Fibroblast of lung (primary cell): ENCODE results near the gene THOC6. TPM values are rescaled to one million over a fixed set of nuclear protein-coding genes. Genes with fewer than 3 reads are reported as not detected.

Source experiments
- DNase-seq, 2 donors: peaks; one replicate each; pipeline versions ENCODE4 v3.0.0 to v3.0.0-alpha.2; 2010; ENCODE audit warnings: low read depth in 2 of 2
- H2AFZ ChIP-seq: 2 replicates; pipeline ENCODE4 v1.5.1; 2012; ENCODE audit warnings: low read length, control low read depth, inconsistent platforms
- H3K27ac ChIP-seq: 2 replicates; pipeline ENCODE4 v1.5.1; 2011; ENCODE audit warnings: low read length, control low read depth; ENCODE audit not compliant: insufficient read depth
- H3K27me3 ChIP-seq: 2 replicates; pipeline ENCODE4 v1.5.1; 2011; ENCODE audit warnings: mild to moderate bottlenecking, low read length; ENCODE audit not compliant: control insufficient read depth, insufficient read depth
- H3K36me3 ChIP-seq: 2 replicates; pipeline ENCODE4 v1.5.1; 2011; ENCODE audit warnings: low read length; ENCODE audit not compliant: control insufficient read depth, insufficient read depth
- H3K4me1 ChIP-seq: 2 replicates; pipeline ENCODE4 v1.5.1; 2011; ENCODE audit warnings: low read length; ENCODE audit not compliant: control insufficient read depth, insufficient read depth; ENCODE audit errors: extremely low read depth
- H3K4me2 ChIP-seq: 2 replicates; pipeline ENCODE4 v1.5.1; 2011; ENCODE audit warnings: low read length, control low read depth; ENCODE audit not compliant: insufficient read depth; ENCODE audit errors: extremely low read depth
- H3K4me3 ChIP-seq, 4 experiments: fragments of 200-600 bp in 1 of 4; sonication (generic) in 1 of 4; replicated peaks in 1 of 4; 2 replicates each; pipeline ENCODE4 v1.5.1; 2011 to 2016; ENCODE audit warnings: low read length in 4 of 4, low read depth in 3 of 4, mild to moderate bottlenecking in 3 of 4, control low read depth in 2 of 4, inconsistent platforms in 1 of 4, mixed read lengths in 1 of 4; ENCODE audit not compliant: insufficient read depth in 1 of 4; ENCODE audit errors: control extremely low read depth in 1 of 4
- H3K79me2 ChIP-seq: 2 replicates; pipeline ENCODE4 v1.5.1; 2012; ENCODE audit warnings: mild to moderate bottlenecking, low read length, inconsistent platforms; ENCODE audit not compliant: control insufficient read depth, insufficient read depth
- H3K9ac ChIP-seq: 2 replicates; pipeline ENCODE4 v1.5.1; 2011; ENCODE audit warnings: mild to moderate bottlenecking, low read length, control low read depth; ENCODE audit not compliant: insufficient read depth
- H3K9me3 ChIP-seq: 2 replicates; pipeline ENCODE4 v1.5.1; 2012; ENCODE audit warnings: low read depth, low read length; ENCODE audit not compliant: control insufficient read depth, insufficient read depth
- H4K20me1 ChIP-seq: 2 replicates; pipeline ENCODE4 v1.5.1; 2011; ENCODE audit warnings: low read length; ENCODE audit not compliant: control insufficient read depth, insufficient read depth; ENCODE audit errors: extremely low read depth
- CTCF ChIP-seq, 2 donors: IDR thresholded peaks in 1 of 2; conservative IDR thresholded peaks in 1 of 2; 1 replicate in 1 of 2; 2 replicates in 1 of 2; pipeline ENCODE4 v1.5.1; 2011 to 2012; ENCODE audit warnings: low read length in 2 of 2, control low read depth in 1 of 2, inconsistent platforms in 1 of 2, low read depth in 1 of 2, mild to moderate bottlenecking in 1 of 2
- EZH2 ChIP-seq: IDR thresholded peaks from 2 replicates; pipeline ENCODE4 v1.5.1; 2012; ENCODE audit warnings: low read length, control low read depth, mild to moderate bottlenecking; ENCODE audit errors: missing control alignments
- polyA plus RNA-seq, 2 donors: library from polyadenylated mRNA; depleted of rRNA in 1 of 2; stranded (reverse) in 1 of 2; unstranded in 1 of 2; fragments of >200 nt; gene quantifications; 2 replicates each; pipeline ENCODE4 v1.2.1, GENCODE V29; 2011 to 2012; ENCODE audit warnings: missing spikeins in 1 of 2
- total RNA-seq: library from RNA; depleted of rRNA; stranded (reverse); fragments of >200 nt; gene quantifications from 2 replicates; pipeline ENCODE4 v1.2.1, GENCODE V29; 2014

Gene THOC6
- total and polyA plus RNA-seq, 2 donors (not counting 1 experiment from before 2014, with no cell fraction given): 17.6 to 26.6 TPM

GRCh38 chr16:2996298-2996697 is 27.5 kb upstream of the THOC6 start:
- H3K79me2 ChIP-seq: no peaks in the 10 kb centered on the region
- no peak for DNase-seq
- H2AFZ ChIP-seq: no peak overlapping the region
- no peak overlapping the region for H3K27ac ChIP-seq
- H3K4me2 ChIP-seq: no peak overlapping the region
- no peak for TF ChIP-seq EZH2
- no peaks in the 10 kb centered on the region for H3K27me3 ChIP-seq
- H3K4me1 ChIP-seq: no peaks in the 10 kb centered on the region
- H4K20me1 ChIP-seq: no peaks in the 10 kb centered on the region
- H3K4me3 ChIP-seq: no peak overlapping the region
- no peaks in the 10 kb centered on the region for H3K36me3 ChIP-seq
- no peaks in the 10 kb centered on the region for H3K9me3 ChIP-seq
- no peak overlapping the region for H3K9ac ChIP-seq

DNA sequence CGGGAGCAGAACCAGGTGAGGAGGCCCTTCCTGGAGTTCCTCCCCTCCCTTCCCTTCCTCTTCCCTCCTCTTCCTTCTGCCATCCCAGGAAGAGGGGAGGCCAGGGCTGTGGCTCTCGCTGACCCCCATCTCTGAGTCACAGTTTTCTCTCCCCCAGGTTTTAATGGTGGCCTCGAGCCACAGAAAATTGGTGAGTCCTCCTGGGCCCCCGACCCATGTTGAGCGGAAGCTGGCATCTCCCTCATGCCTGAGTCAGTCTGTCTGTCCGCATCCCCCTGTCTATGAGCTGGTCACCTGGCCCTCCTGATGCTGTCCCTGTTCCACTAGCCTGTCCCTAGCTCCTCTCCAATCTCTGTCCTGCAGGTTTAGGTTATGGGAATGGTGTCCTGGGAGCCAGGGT is 23.9 kb upstream of the THOC6 start:
- no peaks in the 10 kb centered on the region for H4K20me1 ChIP-seq
- no peak overlapping the region for H3K27ac ChIP-seq
- no peaks in the 10 kb centered on the region for H3K4me1 ChIP-seq
- no peaks in the 10 kb centered on the region for H3K79me2 ChIP-seq
- H3K9me3 ChIP-seq: no peaks in the 10 kb centered on the region
- H3K27me3 ChIP-seq: no peaks in the 10 kb centered on the region
- DNase-seq: no peak
- no peak overlapping the region for H3K4me2 ChIP-seq
- no peaks in the 10 kb centered on the region for H3K36me3 ChIP-seq
- H2AFZ ChIP-seq: no peak overlapping the region
- H3K4me3 ChIP-seq: no peak overlapping the region
- TF ChIP-seq CTCF (conservative IDR thresholded peaks at IDR 0.05 in 1 of 2, IDR thresholded peaks at IDR 0.05 in 1 of 2; ENCODE audit: low read depth in 1 of 2, low read length in 2 of 2) (no peak), EZH2 (no peak)
- H3K9ac ChIP-seq: no peak overlapping the region

- H3K79me2 ChIP-seq: no peaks in the 10 kb centered on the region
- no peak overlapping the region for H3K9ac ChIP-seq
- H3K4me2 ChIP-seq: no peak overlapping the region
- no peaks in the 10 kb centered on the region for H3K4me1 ChIP-seq
- no peaks in the 10 kb centered on the region for H3K36me3 ChIP-seq
- DNase-seq: no peak
- TF ChIP-seq CTCF (conservative IDR thresholded peaks at IDR 0.05 in 1 of 2, IDR thresholded peaks at IDR 0.05 in 1 of 2; ENCODE audit: low read depth in 1 of 2, low read length in 2 of 2) (no peak), EZH2 (no peak)
- no peaks in the 10 kb centered on the region for H3K9me3 ChIP-seq
- no peak overlapping the region for H3K27ac ChIP-seq
- no peak overlapping the region for H3K4me3 ChIP-seq
- H2AFZ ChIP-seq: no peak overlapping the region
- H4K20me1 ChIP-seq: no peaks in the 10 kb centered on the region
- H3K27me3 ChIP-seq: no peaks in the 10 kb centered on the region
These were observed 23.3 kb upstream of the THOC6 start for GRCh38 chr16:3000540-3000939.

DNA sequence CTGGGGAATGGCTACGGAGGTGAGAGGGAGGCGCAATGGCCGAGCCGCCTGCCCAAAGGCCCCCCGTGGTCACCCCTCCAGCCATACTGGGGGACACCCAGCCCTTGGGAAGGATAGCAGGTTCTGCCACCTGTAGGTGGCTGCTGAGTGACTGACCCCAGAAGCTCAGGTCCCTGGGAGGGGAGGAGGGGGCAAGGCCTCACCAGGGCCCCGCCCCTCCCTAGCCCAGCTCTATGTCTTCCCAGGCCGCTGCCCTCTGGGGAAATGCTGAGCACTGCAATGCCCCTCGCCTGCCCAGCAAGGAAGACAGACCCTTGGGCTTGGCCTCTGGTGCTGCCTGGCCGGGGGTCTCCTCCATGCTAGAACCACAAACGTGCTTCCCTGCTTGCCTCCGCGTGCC is 22.5 kb upstream of the THOC6 start:
- no peak for DNase-seq
- no peaks in the 10 kb centered on the region for H3K36me3 ChIP-seq
- no peaks in the 10 kb centered on the region for H3K9me3 ChIP-seq
- H3K4me2 ChIP-seq: no peak overlapping the region
- no peak overlapping the region for H3K27ac ChIP-seq
- H3K4me3 ChIP-seq: no peak overlapping the region
- no peaks in the 10 kb centered on the region for H3K27me3 ChIP-seq
- H4K20me1 ChIP-seq: no peaks in the 10 kb centered on the region
- no peaks in the 10 kb centered on the region for H3K79me2 ChIP-seq
- no peak overlapping the region for H3K9ac ChIP-seq
- H3K4me1 ChIP-seq: no peaks in the 10 kb centered on the region
- no peak overlapping the region for H2AFZ ChIP-seq
- TF ChIP-seq CTCF (conservative IDR thresholded peaks at IDR 0.05 in 1 of 2, IDR thresholded peaks at IDR 0.05 in 1 of 2; ENCODE audit: low read depth in 1 of 2, low read length in 2 of 2): no peak
